ENCODE data around the gene FAM163B.

DNA sequence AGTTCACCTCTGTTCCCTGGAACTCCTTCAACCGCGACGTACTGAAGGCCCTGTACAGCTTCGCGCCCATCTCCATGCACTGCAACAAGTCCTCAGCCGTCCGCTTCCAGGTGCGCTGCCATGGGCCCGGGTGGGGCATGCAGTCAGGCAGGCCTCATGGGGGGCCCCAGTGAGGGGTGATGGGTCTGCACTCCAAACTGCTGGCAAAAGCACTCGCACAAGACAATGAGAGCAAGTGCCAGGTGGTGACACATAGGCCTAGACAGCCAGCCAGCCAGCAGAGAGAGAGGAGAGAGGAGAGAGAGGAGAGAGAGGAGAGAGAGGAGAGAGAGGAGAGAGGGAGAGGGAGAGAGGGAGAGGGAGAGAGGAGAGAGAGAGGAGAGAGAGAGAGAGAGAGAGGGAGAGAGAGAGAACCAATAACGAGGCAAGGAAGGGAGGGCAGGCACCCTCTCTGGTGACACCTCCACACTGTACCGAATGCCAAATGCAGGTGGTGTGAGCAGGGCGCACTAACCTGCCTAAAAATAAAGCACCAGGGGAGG is 48.0 kb upstream of the FAM163B start:
- TF ChIP-seq EZH2 (IDR thresholded peaks at IDR 0.05; ENCODE audit: low read depth, low read length, severe bottlenecking) (no peak), SP2 (IDR thresholded peaks at IDR 0.05; ENCODE audit: low read length) (no peak), GABPA (IDR thresholded peaks at IDR 0.05; ENCODE audit: borderline replicate concordance, insufficient read depth, low read length) (no peak), CTCF (IDR thresholded peaks at IDR 0.05; ENCODE audit: control extremely low read depth in 1 of 3, insufficient read depth in 1 of 3, low read depth in 1 of 3, low read length in 3 of 3) (no peak), RAD21 (IDR thresholded peaks at IDR 0.05 in 1 of 2, conservative IDR thresholded peaks at IDR 0.05 in 1 of 2; ENCODE audit: low read depth in 2 of 2, low read length in 2 of 2) (no peak), ZNF274 (IDR thresholded peaks at IDR 0.05; ENCODE audit: borderline replicate concordance, extremely low read depth, low read length) (no peak), CEBPB (IDR thresholded peaks at IDR 0.05; ENCODE audit: low read depth, low read length) (no peak), EP300 (IDR thresholded peaks at IDR 0.05; ENCODE audit: borderline replicate concordance in 1 of 2, low read depth in 2 of 2, low read length in 2 of 2) (no peak), POLR2A (IDR thresholded peaks at IDR 0.05; ENCODE audit: control extremely low read depth in 1 of 2, low read depth in 2 of 2, low read length in 2 of 2) (no peak), SUZ12 (IDR thresholded peaks at IDR 0.05; ENCODE audit: low read length) (no peak), POLR2AphosphoS5 (IDR thresholded peaks at IDR 0.05; ENCODE audit: low read depth, low read length) (no peak), SP1 (IDR thresholded peaks at IDR 0.05; ENCODE audit: low read depth, low read length) (no peak)

Data from H1 (cell line).